ENCODE measurements around the gene MMP24. TPM values are rescaled to one million over a fixed set of nuclear protein-coding genes. Genes with fewer than 3 reads are reported as not detected.
A peak's percentile ranks its signal among the peaks of the same experiment; 100 is the strongest.

MMP24 gene
- total and polyA plus RNA-seq, 2 experiments from 2014 or later = 0.70 to 8.5 TPM

- Histone ChIP-seq H4K20me1 (ENCODE audit: insufficient read depth) (no peaks in the 10 kb centered on the region; the same call in 1 of the 2 replicates), H2AFZ (no peak overlapping the region), H3K9me2 (ENCODE audit: insufficient read depth) (no peaks in the 10 kb centered on the region), H3K4me3 (no peak overlapping the region), H3K9me3 (ENCODE audit: low read depth) (no peaks in the 10 kb centered on the region), H3K79me2 (ENCODE audit: insufficient read depth) (no peaks in the 10 kb centered on the region), H3K4me2 (ENCODE audit: unreplicated experiment) (no peak overlapping the region), H3K36me3 (ENCODE audit: low read depth) (no peaks in the 10 kb centered on the region), H3F3A (ENCODE audit: insufficient read depth) (peaks cover 11% of the 10 kb centered on the region), H3K27ac (no peak overlapping the region), H3K9ac (no peak overlapping the region), H3K27me3 (replicated peaks; ENCODE audit: insufficient read depth) (peaks cover 7% of the 10 kb centered on the region; the same call in 1 of the 2 replicates), H3K4me1 (ENCODE audit: insufficient read depth) (peaks cover 4% of the 10 kb centered on the region; the same call in 1 of the 2 replicates)
- WGBS, 2 experiments (ENCODE audit: low coverage in 1 of 2, low lambda C conversion rate in 2 of 2, missing lambda C conversion rate in 2 of 2) = 73 to 76% methylated on average over 9 of the region's 9 CpGs
- no peak for TF ChIP-seq EZH2 (IDR thresholded peaks at IDR 0.05; ENCODE audit: insufficient read depth, poor library complexity, severe bottlenecking)
- TF ChIP-seq EZH2phosphoT487 (IDR thresholded peaks at IDR 0.05; ENCODE audit: insufficient read depth, low read depth) = no peak
- DNase-seq = no peak
- in situ Hi-C loops (cut with MboI) = no loop called here
These were observed 968 bp upstream of the MMP24 start for GRCh38 chr20:35225319-35226125.

- no peak overlapping the region for H3K9ac ChIP-seq
- H3K79me2 ChIP-seq (ENCODE audit: insufficient read depth) = no peaks in the 10 kb centered on the region
- H3K9me2 ChIP-seq (ENCODE audit: insufficient read depth) = no peaks in the 10 kb centered on the region
- no peaks in the 10 kb centered on the region; the same call in 1 of the 2 replicates for H4K20me1 ChIP-seq (ENCODE audit: insufficient read depth)
- H2AFZ ChIP-seq = no peak overlapping the region
- no peaks in the 10 kb centered on the region for H3K36me3 ChIP-seq (ENCODE audit: low read depth)
- peaks cover 7% of the 10 kb centered on the region; the same call in 1 of the 2 replicates for H3K27me3 ChIP-seq (replicated peaks; ENCODE audit: insufficient read depth)
- WGBS, 2 experiments (ENCODE audit: low coverage in 1 of 2, low lambda C conversion rate in 2 of 2, missing lambda C conversion rate in 2 of 2) = 17 to 26% methylated on average over 15 to 27 of the region's 74 CpGs
- TF ChIP-seq EZH2phosphoT487 (IDR thresholded peaks at IDR 0.05; ENCODE audit: insufficient read depth, low read depth) (no peak), EZH2 (IDR thresholded peaks at IDR 0.05; ENCODE audit: insufficient read depth, poor library complexity, severe bottlenecking) (no peak)
- H3K27ac ChIP-seq = no peak overlapping the region
- peaks cover 16% of the 10 kb centered on the region for H3F3A ChIP-seq (ENCODE audit: insufficient read depth)
- in situ Hi-C loops (cut with MboI) = no loop called here
- no peaks in the 10 kb centered on the region for H3K9me3 ChIP-seq (ENCODE audit: low read depth)
- H3K4me1 ChIP-seq (ENCODE audit: insufficient read depth) = peaks cover 8% of the 10 kb centered on the region
- peak overlapping the region; percentile 52 for H3K4me3 ChIP-seq
- peak; percentile 75 for DNase-seq
- peak overlapping the region; percentile 74 for H3K4me2 ChIP-seq (ENCODE audit: unreplicated experiment)
These were observed 593 bp downstream of the MMP24 start for GRCh38 chr20:35226884-35227681.

GRCh38 chr20:35232575-35232974 is 6.1 kb downstream of the MMP24 start:
- H3K9me3 ChIP-seq (ENCODE audit: low read depth) = no peaks in the 10 kb centered on the region
- H3K9me2 ChIP-seq (ENCODE audit: insufficient read depth) = no peaks in the 10 kb centered on the region
- H3K27ac ChIP-seq = peak overlapping the region; percentile 46
- TF ChIP-seq EZH2 (IDR thresholded peaks at IDR 0.05; ENCODE audit: insufficient read depth, poor library complexity, severe bottlenecking) = no peak
- TF ChIP-seq EZH2phosphoT487 (IDR thresholded peaks at IDR 0.05; ENCODE audit: insufficient read depth, low read depth) = no peak
- no peaks in the 10 kb centered on the region; the same call in 1 of the 2 replicates for H4K20me1 ChIP-seq (ENCODE audit: insufficient read depth)
- peak; percentile 72 for DNase-seq
- peak overlapping the region; percentile 29 for H3K4me2 ChIP-seq (ENCODE audit: unreplicated experiment)
- H3K4me3 ChIP-seq = no peak overlapping the region
- in situ Hi-C loops (cut with MboI) = no loop called here
- H3K9ac ChIP-seq = no peak overlapping the region
- 61 to 69% methylated on average over 2 of the region's 2 CpGs for WGBS, 2 experiments (ENCODE audit: low coverage in 1 of 2, low lambda C conversion rate in 2 of 2, missing lambda C conversion rate in 2 of 2)
- H3F3A ChIP-seq (ENCODE audit: insufficient read depth) = peaks cover 23% of the 10 kb centered on the region
- H2AFZ ChIP-seq = no peak overlapping the region; the same call in 1 of the 2 replicates
- no peaks in the 10 kb centered on the region for H3K36me3 ChIP-seq (ENCODE audit: low read depth)
- no peaks in the 10 kb centered on the region for H3K27me3 ChIP-seq (replicated peaks; ENCODE audit: insufficient read depth)
- no peaks in the 10 kb centered on the region for H3K79me2 ChIP-seq (ENCODE audit: insufficient read depth)
- peaks cover 22% of the 10 kb centered on the region for H3K4me1 ChIP-seq (ENCODE audit: insufficient read depth)

- peaks cover 17% of the 10 kb centered on the region for H3F3A ChIP-seq (ENCODE audit: insufficient read depth)
- no peak overlapping the region for H3K27ac ChIP-seq
- in situ Hi-C loops (cut with MboI) = no loop called here
- H3K79me2 ChIP-seq (ENCODE audit: insufficient read depth) = no peaks in the 10 kb centered on the region
- no peaks in the 10 kb centered on the region for H3K36me3 ChIP-seq (ENCODE audit: low read depth)
- no peaks in the 10 kb centered on the region for H3K9me3 ChIP-seq (ENCODE audit: low read depth)
- no peak overlapping the region for H2AFZ ChIP-seq
- no peaks in the 10 kb centered on the region for H3K9me2 ChIP-seq (ENCODE audit: insufficient read depth)
- DNase-seq = no peak
- no peak overlapping the region for H3K4me2 ChIP-seq (ENCODE audit: unreplicated experiment)
- no peak overlapping the region for H3K4me3 ChIP-seq
- peaks cover 24% of the 10 kb centered on the region for H3K4me1 ChIP-seq (ENCODE audit: insufficient read depth)
- H3K27me3 ChIP-seq (replicated peaks; ENCODE audit: insufficient read depth) = no peaks in the 10 kb centered on the region
- H4K20me1 ChIP-seq (ENCODE audit: insufficient read depth) = no peaks in the 10 kb centered on the region
- 85 to 89% methylated on average over 6 of the region's 6 CpGs for WGBS, 2 experiments (ENCODE audit: low coverage in 1 of 2, low lambda C conversion rate in 2 of 2, missing lambda C conversion rate in 2 of 2)
- TF ChIP-seq EZH2 (IDR thresholded peaks at IDR 0.05; ENCODE audit: insufficient read depth, poor library complexity, severe bottlenecking) (no peak), EZH2phosphoT487 (IDR thresholded peaks at IDR 0.05; ENCODE audit: insufficient read depth, low read depth) (no peak)
- H3K9ac ChIP-seq = no peak overlapping the region
These were observed 9.4 kb downstream of the MMP24 start for GRCh38 chr20:35235881-35236280.
